Endothelial cell of hepatic sinusoid (primary cell): ENCODE measurements around the gene SEMA4G.

Experiments used
- in situ Hi-C: cut with HindIII; loops from 2 replicates; pipeline ENCODE4 v1.10.0; 2017; ENCODE audit warnings: low sequenced_read_pairs

The SEMA4G gene

DNA sequence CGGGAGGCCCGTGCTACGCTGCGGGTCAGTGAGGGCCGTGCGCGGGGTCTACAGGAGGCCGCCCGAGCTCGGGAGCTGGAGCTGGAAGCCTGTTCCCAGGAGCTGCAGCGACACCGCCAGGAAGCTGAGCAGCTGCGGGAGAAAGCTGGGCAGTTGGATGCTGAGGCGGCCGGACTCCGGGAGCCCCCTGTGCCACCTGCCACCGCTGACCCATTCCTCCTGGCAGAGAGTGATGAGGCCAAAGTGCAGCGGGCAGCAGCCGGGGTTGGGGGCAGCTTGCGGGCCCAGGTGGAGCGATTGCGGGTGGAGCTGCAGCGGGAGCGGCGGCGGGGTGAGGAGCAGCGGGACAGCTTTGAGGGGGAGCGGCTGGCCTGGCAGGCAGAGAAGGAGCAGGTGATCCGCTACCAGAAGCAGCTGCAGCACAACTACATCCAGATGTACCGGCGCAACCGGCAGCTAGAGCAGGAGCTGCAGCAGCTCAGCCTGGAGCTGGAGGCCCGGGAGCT lies 37.3 kb downstream of the SEMA4G start:
- in situ Hi-C loops: no loop called here

DNA sequence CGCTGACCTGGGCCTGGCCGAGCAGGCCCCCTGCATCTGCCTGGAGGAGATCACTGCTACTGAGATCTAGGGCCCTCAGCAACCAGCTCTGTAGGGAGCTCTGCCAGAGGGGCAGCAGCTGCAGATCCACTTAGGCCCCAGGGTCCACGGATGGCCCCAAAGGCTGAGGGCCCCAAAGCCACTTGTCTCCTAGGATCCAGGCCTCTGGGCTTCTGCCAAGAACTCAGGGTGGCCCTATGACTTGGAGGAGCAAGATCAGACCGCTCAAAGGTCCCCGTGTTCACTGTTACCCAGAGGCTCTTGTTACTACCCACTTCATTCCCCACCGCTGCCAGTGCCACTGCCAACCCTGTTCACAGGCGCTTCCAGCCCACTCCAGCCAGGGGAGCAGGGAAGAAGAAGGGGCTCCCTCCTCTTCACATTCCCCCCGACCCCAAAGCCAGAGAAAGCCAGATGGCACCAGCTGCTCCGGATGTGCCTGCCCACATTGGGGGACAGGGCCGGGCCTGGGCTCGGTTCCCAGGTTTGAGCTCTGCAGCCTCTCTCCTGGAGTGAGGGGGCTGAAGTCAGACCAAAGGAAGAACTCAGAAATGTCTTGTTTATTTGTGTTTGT lies 37.9 kb downstream of the SEMA4G start:
- in situ Hi-C loops: no loop called here

DNA sequence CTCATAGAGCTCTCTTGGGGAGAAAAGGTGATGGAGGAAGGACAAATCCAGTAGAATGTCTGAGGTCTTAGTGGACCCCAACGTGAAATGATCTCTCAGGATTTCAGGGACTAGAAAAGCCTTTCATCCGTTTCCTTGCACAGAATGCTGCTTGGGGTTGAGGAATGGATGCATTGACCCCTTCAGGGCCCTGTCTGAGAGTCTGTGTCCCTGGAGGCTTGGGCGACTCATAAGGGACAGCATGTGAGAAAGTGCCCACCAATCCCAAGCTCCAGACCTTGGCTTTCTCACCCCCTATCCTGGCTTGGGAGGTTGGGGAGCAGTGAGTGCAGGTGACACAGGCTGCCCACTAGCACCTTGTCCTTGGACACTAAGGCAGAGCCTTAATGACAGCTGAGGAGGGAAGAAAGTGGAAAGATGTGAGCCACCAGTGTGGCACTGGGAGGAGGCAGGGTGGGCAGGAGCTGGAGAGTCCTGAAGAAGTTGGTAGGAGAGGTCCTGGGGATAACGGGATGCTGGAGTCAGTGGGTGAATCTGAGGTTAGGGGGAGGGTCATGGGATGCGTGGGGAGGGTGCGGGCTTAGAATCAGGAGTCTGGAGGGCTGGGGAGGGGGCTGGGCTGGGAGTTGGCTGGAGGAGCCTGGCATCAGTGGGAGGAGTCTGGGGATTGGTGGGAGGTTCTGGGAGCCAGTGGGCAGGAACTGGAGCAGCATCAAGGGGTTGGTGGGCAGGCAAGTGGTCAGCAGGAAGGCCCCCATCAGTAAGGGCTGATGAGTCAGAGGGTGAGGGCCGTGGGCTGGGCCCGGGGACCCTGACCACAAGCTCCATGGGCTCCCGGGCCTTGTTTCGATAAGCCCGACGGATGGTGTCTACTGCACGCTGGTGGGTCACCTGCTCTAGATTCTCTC lies 38.9 kb downstream of the SEMA4G start:
- in situ Hi-C loops: no loop called here

GRCh38 chr10:101008823-101009423 lies 39.6 kb downstream of the SEMA4G start:
- in situ Hi-C loops: no loop called here

DNA sequence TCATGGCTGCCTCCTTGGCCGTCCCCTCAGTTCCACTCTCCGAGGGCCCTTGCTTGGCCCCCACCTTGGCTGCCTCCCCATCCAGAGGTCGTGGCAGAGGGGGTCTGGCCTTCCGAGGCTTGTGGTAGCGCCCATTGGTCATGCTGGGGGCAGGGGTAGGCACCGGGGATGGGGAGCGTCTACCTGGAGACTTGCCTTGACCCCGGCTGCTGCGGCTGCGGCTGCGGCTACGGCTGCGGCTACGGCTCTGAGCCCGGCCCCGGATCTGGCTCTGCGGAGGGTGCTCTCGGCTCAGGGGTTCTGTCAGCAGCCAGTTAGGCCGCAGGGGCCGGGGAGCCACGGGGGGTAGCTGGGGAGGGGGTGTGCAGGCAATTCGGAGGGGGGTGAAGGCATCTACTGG lies 41.0 kb downstream of the SEMA4G start:
- in situ Hi-C loops: no loop called here

DNA sequence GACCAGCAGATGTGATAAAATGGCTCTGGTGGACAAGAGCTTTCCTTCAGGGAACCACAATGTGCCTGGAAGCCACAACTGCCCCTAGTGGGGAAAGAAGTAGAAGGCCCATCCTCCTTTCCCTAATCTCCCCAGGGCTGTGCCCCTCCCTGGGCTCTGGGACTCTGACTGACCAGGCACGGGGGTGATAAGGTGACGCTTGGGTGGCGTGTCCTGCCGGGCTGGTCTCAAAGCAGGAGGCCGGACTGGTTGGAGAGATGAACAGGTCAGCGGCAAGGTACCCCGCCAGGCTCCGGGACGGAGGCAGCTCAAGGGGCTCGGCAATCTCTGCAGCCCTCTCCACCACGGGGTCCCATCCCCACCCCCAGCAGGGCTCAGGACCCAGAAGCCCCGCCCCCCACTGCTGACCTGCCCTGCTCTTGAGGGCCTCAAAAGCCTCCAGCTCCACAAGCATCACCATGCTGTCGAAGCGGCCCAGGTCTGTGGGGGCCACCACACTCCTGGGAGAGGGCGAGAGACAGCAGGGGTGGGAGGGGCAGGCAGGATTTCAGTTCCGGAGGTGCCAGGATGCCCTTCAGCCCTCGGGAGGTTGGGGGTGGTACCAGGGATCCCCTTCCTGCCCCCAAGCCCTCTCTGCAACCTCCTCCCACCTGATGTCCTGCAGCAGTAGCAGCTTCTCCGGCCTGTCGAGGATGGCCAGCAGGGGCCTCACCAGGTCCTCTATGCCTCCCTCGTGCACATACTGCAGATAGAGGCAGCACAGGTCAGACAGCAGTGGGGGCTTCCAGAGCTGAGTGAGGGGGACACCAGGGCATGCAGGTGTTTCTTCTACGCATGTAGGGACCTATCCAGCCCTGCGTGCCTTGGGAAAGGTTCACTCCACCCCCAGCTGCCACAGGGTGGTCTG lies 42.5 kb downstream of the SEMA4G start:
- in situ Hi-C loops: no loop called here

DNA sequence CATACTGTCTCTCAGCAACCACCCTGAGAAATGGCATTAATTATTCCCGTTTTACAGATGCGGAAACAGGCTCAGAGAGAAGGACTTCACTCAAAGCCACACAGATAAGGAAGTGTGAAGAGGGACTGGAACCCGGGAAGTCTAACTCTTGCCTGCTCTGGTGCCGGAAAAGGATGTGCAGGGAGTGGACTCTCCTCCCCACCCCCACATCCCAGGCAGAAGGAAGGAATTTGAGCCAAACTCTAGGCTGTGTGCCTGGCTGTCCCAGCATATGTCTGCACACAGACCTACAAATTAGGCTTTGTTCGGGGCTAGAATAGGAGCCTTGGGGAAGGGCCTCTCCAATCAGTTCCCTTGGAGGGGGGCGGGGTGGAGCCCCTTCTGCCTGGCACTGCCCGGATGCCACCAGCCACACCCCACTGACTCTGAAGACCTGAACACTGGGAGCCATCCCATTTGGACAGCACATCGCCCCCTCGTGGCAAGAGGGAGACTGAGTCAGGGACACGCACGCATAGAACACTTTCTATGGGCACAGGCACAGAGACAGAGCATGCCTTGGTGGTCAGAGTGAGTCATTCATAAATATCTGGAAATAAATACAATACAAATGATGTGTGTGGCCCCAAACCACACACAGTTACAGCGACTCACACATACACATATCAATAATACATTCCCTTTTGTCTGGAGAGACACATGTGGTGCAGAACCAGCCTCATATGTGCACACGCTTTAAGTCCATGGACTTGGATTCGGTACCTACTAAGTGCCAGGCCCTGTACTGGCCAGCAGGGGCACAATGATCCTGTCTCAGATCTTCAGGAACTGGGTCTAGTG lies 43.4 kb downstream of the SEMA4G start:
- in situ Hi-C loops: no loop called here

GRCh38 chr10:101013365-101013825 lies 44.1 kb downstream of the SEMA4G start:
- in situ Hi-C loops: no loop called here

- in situ Hi-C loops: no loop called here
These were observed 45.1 kb downstream of the SEMA4G start for GRCh38 chr10:101014230-101014884.

DNA sequence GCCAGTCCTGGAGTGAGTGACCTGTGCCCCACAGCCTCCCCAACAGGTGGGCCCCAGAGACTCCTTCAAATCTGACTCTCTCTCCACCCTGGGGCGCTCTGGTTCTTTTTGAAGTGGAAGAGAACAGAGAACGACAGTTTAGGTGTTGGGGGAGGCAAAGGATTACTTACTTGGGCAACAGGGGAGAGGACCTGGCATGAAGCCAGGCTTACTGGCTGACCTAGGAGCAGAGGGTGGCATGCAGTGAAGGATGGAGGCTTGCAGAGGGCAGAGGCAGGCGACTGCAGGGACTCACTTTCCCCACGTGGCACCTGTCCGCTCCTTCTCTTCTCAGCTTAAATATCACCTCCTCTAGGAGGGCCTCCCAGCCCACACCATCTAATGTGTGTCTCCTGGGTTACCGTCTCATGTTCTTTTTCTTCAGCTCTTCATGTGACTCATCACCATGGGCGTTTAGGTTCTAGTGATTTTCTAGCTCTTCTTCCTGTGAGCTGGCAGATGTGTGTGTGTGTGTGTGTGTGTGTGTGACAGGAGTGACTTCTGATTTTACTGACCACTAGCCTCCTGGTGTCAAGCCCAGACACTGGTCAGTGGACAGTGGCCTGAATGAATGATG lies 45.8 kb downstream of the SEMA4G start:
- in situ Hi-C loops: no loop called here

- in situ Hi-C loops: no loop called here
These were observed 46.3 kb downstream of the SEMA4G start for GRCh38 chr10:101015582-101015973.

DNA sequence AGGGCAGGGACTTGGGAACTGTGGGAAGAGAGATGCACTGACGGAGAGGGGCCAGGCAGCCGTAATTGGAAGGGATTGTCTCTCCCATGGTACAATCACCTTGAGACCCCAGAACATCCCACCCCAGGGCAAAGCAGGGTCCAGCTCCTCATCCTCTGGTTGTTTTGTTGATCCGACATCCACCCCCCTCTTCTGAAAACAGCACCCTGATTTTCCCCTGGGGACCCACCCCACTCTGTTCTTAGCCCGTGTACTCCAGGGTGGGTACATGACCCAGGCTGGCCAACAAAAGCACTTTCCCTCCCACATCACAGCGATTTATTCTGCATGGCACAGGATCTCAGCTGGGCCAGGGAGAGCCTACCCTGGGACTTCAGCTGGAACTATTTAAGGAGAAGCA lies 47.5 kb downstream of the SEMA4G start:
- in situ Hi-C loops: no loop called here

GRCh38 chr10:101018118-101018599 lies 48.9 kb downstream of the SEMA4G start:
- in situ Hi-C loops: no loop called here

- in situ Hi-C loops: no loop called here
These were observed 49.5 kb downstream of the SEMA4G start for GRCh38 chr10:101018600-101019439.
